Stimulated activated CD8-positive, alpha-beta memory T cell treated with anti-CD3 and anti-CD28 coated beads, Interleukin-7, amount 100 ng/mL, for 4 hours (primary cell): ENCODE measurements around the gene PLEKHH1.

Source experiments
- DNase-seq, 2 donors: peaks; one replicate each; pipeline ENCODE4 v3.0.0-alpha.2; 2020; ENCODE audit warnings: low read depth in 2 of 2

PLEKHH1 gene

GRCh38 chr14:67510121-67510520, 23.0 kb upstream of the PLEKHH1 start:
- DNase-seq, result no peak

GRCh38 chr14:67510836-67511235, 22.3 kb upstream of the PLEKHH1 start:
- DNase-seq, result no peak

GRCh38 chr14:67512463-67513310, 20.4 kb upstream of the PLEKHH1 start:
- DNase-seq, result no peak

GRCh38 chr14:67513631-67514108, 19.4 kb upstream of the PLEKHH1 start:
- no peak for DNase-seq

GRCh38 chr14:67514203-67514607, 18.9 kb upstream of the PLEKHH1 start:
- DNase-seq, result no peak

- DNase-seq, result peak in 1 of 2 donors; percentile 27
These were observed 18.3 kb upstream of the PLEKHH1 start for GRCh38 chr14:67514650-67515385.

- no peak for DNase-seq
These were observed 17.6 kb upstream of the PLEKHH1 start for GRCh38 chr14:67515386-67516079.

- no peak for DNase-seq
These were observed 16.4 kb upstream of the PLEKHH1 start for GRCh38 chr14:67516676-67517075.

GRCh38 chr14:67517083-67517482, 16.0 kb upstream of the PLEKHH1 start:
- DNase-seq, result no peak

GRCh38 chr14:67519406-67519805, 13.7 kb upstream of the PLEKHH1 start:
- no peak for DNase-seq

- DNase-seq, result no peak
These were observed 12.6 kb upstream of the PLEKHH1 start for GRCh38 chr14:67520482-67520881.

- no peak for DNase-seq
These were observed 10.8 kb upstream of the PLEKHH1 start for GRCh38 chr14:67522270-67522669.

- no peak for DNase-seq
These were observed 9.1 kb upstream of the PLEKHH1 start for GRCh38 chr14:67523764-67524633.

- no peak for DNase-seq
These were observed 8.5 kb upstream of the PLEKHH1 start for GRCh38 chr14:67524634-67524963.

- DNase-seq, result no peak
These were observed 7.7 kb upstream of the PLEKHH1 start for GRCh38 chr14:67525389-67525788.

GRCh38 chr14:67526181-67526580, 6.9 kb upstream of the PLEKHH1 start:
- no peak for DNase-seq

- no peak for DNase-seq
These were observed 6.2 kb upstream of the PLEKHH1 start for GRCh38 chr14:67526676-67527459.

- no peak for DNase-seq
These were observed 5.3 kb upstream of the PLEKHH1 start for GRCh38 chr14:67527756-67528155.

GRCh38 chr14:67528276-67528675, 4.8 kb upstream of the PLEKHH1 start:
- DNase-seq, result no peak
